BJ (cell line): ENCODE results near the gene YKT6. TPM values are rescaled to one million over a fixed set of nuclear protein-coding genes. Genes with fewer than 3 reads are reported as not detected.

Experiments used
- CTCF ChIA-PET: fragments of 350-600 bp; formaldehyde crosslinking; extraction: SDS; loops from one replicate; lab custom pipeline; 2021; ENCODE audit warnings: antibody characterized with exemption, inconsistent platforms; lab: Yijun Ruan, JAX
- POLR2A ChIA-PET: fragments of 300-600 bp; sonication (Branson Sonifier 250); formaldehyde crosslinking; extraction: SDS; loops from one replicate; lab custom pipeline; 2021; ENCODE audit warnings: antibody characterized with exemption; lab: Charles Lee
- DNase-seq: peaks from one replicate; pipeline ENCODE4 v3.0.0-alpha.2; 2011; ENCODE audit warnings: low read depth
- H3K27me3 ChIP-seq: 2 replicates; pipeline ENCODE4 v1.6.0; 2011; ENCODE audit warnings: low read length; ENCODE audit not compliant: control insufficient read depth, insufficient read depth
- H3K36me3 ChIP-seq: 2 replicates; pipeline ENCODE4 v1.5.1; 2011; ENCODE audit warnings: low read length; ENCODE audit not compliant: control insufficient read depth, insufficient read depth
- H3K4me3 ChIP-seq: 2 replicates; pipeline ENCODE4 v1.5.1; 2011; ENCODE audit warnings: low read depth, mild to moderate bottlenecking, control low read depth, low read length
- polyA plus RNA-seq: library from polyadenylated mRNA; depleted of rRNA; stranded (reverse); fragments of >200 nt; gene quantifications from 2 replicates; pipeline ENCODE4 v1.2.3, GENCODE V29; 2011
- TF ChIP-seq, protein P1 (sequence below): IDR thresholded peaks from 2 replicates; pipeline ENCODE4 v1.5.1; 2011; ENCODE audit warnings: low read depth, mild to moderate bottlenecking, control low read depth, inconsistent platforms, low read length, moderate library complexity; ENCODE audit not compliant: insufficient read depth

Gene YKT6
- polyA plus RNA-seq, 1 experiment, result 160 TPM

DNA sequence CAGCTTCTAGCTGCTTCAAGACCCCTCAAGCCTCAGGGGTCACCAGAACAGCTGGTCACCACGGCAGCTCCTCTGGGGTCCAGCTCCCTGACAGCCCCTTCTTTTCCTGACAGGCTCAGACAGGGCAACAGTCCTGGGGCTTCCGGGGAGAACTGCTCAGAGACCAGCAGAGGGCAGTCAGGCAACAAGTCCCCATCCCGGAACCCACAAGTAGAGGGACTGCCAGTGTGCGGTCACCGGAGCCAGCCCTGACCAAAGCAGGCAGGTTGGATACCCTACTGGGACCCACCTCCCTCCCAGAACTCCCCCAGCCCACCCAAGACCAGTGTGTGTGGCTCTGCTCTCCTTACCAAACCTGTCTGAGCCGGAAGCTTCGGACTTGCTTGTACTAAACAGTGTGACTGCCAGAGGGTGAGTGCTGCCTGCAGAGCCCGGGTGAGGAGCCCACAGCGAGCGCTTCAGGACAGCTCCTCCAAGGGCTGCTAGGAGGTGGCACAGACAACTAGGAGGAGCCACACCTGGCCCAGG, 40.3 kb downstream of the YKT6 start:
- ChIA-PET POLR2A (no interaction called here), CTCF (interaction anchor here (0.6 to 3.6 kb wide), 45 partner anchors 9 to 340 kb away, joined by 3 to 39 read pairs (median 5); partner anchors contain the start of genes DDX56, NUDCD3, POLD2 and TMED4)
- Histone ChIP-seq H3K36me3 (no peaks in the 10 kb centered on the region), H3K27me3 (no peaks in the 10 kb centered on the region), H3K4me3 (no peak overlapping the region)
- DNase-seq, result no peak
- TF ChIP-seq, protein P1, sequence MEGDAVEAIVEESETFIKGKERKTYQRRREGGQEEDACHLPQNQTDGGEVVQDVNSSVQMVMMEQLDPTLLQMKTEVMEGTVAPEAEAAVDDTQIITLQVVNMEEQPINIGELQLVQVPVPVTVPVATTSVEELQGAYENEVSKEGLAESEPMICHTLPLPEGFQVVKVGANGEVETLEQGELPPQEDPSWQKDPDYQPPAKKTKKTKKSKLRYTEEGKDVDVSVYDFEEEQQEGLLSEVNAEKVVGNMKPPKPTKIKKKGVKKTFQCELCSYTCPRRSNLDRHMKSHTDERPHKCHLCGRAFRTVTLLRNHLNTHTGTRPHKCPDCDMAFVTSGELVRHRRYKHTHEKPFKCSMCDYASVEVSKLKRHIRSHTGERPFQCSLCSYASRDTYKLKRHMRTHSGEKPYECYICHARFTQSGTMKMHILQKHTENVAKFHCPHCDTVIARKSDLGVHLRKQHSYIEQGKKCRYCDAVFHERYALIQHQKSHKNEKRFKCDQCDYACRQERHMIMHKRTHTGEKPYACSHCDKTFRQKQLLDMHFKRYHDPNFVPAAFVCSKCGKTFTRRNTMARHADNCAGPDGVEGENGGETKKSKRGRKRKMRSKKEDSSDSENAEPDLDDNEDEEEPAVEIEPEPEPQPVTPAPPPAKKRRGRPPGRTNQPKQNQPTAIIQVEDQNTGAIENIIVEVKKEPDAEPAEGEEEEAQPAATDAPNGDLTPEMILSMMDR, result peak; percentile 87

DNA sequence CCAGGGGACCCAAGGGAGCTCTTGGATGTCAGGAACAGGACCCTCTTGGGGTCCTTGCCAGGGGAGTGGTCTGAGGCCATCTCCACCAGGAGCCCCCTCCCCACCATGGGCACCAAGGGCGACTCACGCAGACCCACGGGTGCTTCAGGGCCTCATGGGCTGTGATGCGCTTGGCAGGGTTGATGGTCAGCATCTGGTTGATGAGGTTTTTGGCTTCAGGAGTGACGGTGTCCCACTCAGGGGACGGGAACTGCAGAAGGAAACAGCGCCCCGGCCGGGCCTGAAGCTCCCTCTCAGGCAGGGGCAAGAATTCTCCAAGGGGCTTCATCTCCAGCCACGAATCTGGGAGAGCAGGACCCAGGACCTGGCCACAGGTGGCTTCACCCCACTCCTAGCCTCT, 41.3 kb downstream of the YKT6 start:
- no peak for DNase-seq
- CTCF ChIA-PET, result interaction anchor here (0.8 to 3.6 kb wide), 14 partner anchors 8 to 323 kb away, joined by 3 to 39 read pairs (median 11); partner anchors contain the start of gene NUDCD3
- TF ChIP-seq, protein P1, result no peak
- Histone ChIP-seq H3K36me3 (no peaks in the 10 kb centered on the region), H3K4me3 (no peak overlapping the region), H3K27me3 (no peaks in the 10 kb centered on the region)
- POLR2A ChIA-PET, result no interaction called here

DNA sequence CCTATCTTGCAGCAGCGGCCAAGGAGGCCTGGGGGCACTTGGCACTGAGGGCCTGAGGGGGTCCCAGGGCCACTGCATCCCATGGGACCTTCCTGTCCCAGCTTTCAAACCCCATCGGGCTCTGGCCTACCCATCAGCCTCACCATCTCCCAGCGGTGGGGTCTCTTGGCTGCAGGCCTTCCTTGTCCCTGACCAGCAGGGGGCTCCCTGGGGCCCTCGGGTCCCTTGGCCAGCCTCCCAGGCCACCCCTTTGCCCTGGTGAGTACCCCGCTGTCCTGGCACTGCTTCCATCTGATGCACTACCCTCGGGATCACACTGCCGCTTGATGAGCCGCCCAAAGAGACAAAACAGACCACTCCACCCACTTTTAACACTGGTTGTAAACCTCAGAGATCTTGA, 43.5 kb downstream of the YKT6 start:
- H3K4me3 ChIP-seq, result no peak overlapping the region
- POLR2A ChIA-PET, result no interaction called here
- TF ChIP-seq, protein P1, result peak; percentile 44
- H3K27me3 ChIP-seq, result no peaks in the 10 kb centered on the region
- no peaks in the 10 kb centered on the region for H3K36me3 ChIP-seq
- CTCF ChIA-PET, result interaction anchor here (0.7 to 1.4 kb wide), 7 partner anchors 14 to 321 kb away, joined by 3 to 4 read pairs (median 3); no protein-coding TSS in a partner anchor
- DNase-seq, result no peak

DNA sequence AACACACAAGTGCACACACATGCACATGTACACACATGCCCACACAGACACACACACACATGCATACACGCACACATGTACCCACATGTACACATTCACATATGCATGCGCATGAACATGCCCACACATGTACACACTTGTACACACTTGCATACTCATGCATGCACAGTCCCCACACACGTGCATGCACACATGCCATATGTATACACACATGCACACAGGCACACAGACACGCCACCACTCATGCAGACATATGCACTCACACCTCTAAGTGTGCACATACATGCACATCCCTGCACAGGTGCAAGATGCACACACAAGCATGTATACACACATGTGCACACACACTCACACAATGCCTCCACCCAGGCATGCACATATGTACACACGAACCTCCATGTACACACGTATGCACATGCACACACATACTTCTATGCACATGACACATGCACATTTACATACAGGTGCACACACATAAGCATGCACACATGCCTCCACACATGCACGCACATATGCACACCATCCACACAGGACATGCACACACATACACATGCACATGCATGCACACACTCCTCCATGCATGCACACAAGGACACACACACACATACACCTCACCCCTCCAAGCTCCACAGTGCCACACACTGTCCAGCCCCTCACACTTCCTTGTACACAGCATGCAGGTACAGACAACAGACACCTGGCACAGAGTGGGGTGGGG, 45.8 kb downstream of the YKT6 start:
- no peak for DNase-seq
- H3K27me3 ChIP-seq, result no peaks in the 10 kb centered on the region
- no peak overlapping the region for H3K4me3 ChIP-seq
- TF ChIP-seq, protein P1, result no peak
- CTCF ChIA-PET, result no interaction called here
- H3K36me3 ChIP-seq, result no peaks in the 10 kb centered on the region
- POLR2A ChIA-PET, result no interaction called here

DNA sequence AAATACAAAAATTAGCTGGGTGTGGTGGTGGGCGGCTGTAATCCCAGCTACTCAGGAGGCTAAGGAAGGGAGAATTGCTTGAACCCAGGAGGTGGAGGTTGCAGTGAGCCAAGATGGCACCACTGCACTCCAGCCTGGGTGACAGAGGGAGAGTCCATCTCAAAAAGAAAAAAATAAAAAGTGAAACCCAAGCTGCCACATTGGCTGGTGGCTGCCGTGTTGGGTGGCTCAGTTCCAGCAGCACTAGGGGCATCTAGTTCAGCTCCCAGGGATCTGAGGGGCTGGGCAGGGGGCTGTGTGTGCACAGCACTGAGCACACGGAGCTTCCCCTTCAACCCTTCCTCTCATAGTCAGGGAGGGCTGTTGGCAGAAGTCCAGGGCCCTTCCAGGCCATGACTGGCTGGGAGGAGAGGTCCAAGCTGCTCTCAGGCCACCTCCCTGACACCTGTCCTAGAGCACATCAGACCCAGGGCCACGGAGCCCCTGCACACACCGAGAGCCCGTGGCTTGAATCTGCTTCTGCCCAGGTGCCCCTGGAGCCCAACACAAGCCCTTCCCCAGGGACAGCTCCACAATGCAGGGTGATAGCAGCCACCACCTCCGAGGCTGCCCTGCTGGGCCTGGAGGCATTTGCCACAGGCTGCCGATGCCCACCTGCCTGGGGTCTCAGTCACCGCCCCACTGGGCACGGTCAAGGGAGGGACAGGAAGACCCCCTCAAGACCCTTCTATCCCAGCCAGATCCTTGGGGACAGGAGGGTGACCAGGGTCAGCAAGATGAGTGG, 47.3 kb downstream of the YKT6 start:
- Histone ChIP-seq H3K27me3 (no peaks in the 10 kb centered on the region), H3K4me3 (no peak overlapping the region), H3K36me3 (no peaks in the 10 kb centered on the region)
- ChIA-PET CTCF (interaction anchor here (0.8 kb wide), 1 partner anchor 10 kb away, joined by 3 read pairs; no protein-coding TSS in a partner anchor), POLR2A (no interaction called here)
- no peak for DNase-seq
- TF ChIP-seq, protein P1, result no peak
